SIG-M5 treated with dmso at 0.1 percent for 504 hours (cell line): ENCODE measurements around the gene NCK1.
A peak's percentile ranks its signal among the peaks of the same experiment; 100 is the strongest.

Source experiments
- DNase-seq: peaks from one replicate; lab custom pipeline; 2025; ENCODE audit not compliant: unreplicated experiment; lab: John Stamatoyannopoulos, UW

The NCK1 gene

DNA sequence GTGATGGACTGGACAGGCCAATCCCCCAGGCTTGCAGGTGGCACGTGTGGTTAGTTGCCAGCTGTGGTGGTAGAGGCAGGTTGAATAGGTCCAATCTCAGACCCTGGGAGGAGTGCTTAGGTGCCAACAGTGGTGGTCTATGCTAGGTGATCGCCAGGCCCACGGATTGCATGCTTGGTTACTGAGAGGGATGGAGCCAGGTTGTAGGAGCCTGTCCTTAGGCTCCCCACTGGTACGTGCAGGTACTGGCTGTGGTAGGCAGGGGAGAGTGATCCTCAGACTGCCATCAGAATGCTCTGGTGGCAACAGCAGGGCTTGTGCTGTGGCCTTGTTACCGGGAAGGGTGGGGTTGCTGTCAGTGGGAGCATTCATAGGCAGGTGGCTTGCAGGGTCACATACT is 44.7 kb downstream of the NCK1 start:
- no peak for DNase-seq

DNA sequence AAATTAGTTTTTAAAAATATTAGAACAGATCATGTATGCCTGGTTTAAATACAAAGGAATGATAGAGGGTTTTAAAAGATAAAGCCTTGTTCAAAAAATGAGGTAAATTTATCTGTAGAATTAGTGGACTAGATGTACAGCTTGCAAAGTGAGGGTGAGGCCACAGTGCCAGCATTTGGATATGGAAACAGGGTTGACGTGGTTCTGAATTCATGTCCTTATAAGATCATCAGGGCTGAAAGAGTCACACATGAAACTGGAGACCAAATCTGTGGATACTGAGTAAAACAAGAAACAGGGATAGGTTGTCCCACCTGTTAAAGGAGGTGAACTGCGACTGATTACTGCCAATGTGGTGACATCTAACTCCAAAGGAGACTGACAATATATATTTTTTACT is 46.3 kb downstream of the NCK1 start:
- DNase-seq, result no peak

DNA sequence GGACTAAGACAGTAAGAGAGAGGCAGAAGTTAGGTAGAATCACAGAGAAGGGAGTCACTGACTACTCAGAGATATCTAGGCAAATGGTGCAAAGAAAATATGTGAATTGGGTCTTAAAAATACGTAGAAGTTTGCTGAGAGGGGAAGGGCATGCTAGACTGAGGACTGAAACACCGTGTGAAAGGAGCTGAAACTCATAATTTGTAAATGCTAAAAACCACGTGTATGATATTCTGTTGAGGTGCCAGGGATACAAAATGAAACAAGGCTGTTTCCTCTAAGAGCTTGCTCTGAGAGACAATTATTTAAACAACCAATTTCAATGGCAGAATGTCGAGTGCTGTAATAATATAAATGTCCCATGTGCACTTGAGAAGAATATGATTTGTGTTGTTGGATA is 47.2 kb downstream of the NCK1 start:
- no peak for DNase-seq

DNA sequence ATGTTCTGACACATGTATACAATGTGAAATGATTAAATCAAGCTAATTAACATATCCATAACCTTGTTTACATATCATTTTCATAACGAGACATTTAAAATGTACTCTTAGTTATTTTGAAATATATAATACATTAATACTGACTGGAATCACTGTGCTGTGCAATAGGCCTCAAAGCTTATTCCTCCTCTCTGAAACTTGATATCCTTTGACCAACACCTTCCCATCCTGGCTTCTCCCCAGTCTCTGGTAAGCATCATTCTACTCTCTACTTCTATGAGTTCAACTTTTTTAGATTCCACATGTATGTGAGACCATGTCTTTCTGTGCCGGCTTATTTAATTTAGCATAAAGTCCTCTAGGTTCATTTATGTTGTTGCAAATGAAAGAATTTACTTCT is 48.7 kb downstream of the NCK1 start:
- no peak for DNase-seq

DNA sequence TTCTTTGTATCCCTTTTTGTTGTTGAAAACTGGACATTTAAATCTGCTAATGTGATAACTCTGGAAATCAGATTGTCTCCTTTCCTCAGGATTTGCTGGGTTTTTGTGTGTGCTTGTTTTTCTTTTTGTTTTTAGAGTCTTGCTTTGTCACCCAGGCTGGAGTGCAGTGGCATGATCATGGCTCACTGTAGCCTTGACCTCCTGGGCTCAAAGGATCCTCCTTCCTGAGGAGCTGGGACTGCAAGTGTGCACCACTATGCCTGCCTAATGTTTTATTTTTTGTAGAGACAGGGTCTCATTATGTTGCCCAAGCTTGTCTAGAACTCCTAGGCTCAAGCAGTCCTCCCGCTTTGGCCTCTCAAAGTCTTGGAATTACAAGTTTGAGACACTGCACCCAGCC is 51.2 kb downstream of the NCK1 start:
- DNase-seq, result no peak

DNA sequence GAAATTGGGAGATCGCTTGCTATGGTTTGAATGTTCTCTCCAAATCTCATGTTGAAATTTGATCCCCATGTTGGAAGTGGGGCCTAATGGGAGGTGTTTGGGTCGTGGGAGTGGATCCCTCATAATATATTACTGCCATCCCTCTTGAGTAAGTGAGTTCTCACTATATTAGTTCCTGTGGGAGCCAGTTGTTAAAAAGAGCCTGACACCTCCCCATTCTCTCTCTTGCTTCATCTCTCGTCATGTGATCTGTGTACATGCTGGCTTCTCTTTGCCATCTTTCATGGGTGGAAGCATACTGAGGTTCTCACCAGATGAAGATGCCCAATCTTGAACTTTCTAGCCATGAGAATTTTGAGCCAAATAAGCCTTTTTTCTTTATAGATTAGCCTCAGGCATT is 52.7 kb downstream of the NCK1 start:
- peak; percentile 8 for DNase-seq

DNA sequence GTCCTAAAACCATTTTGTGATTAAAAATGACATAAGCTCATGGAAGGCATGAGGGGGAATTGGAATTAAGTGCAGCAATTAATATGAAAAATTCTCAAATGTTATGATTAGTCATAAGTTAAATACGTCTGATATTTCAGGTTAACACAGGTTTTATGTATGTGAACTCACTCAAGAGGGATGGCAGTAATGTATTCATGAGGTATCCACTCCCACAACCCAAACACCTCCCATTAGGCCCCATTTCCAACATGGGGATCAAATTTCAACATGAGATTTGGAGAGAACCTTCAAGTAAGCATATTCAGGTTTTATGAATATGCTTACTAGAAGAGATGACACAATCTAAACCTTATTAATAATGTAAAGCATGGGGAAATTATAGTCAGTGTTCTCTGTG is 54.2 kb downstream of the NCK1 start:
- no peak for DNase-seq

DNA sequence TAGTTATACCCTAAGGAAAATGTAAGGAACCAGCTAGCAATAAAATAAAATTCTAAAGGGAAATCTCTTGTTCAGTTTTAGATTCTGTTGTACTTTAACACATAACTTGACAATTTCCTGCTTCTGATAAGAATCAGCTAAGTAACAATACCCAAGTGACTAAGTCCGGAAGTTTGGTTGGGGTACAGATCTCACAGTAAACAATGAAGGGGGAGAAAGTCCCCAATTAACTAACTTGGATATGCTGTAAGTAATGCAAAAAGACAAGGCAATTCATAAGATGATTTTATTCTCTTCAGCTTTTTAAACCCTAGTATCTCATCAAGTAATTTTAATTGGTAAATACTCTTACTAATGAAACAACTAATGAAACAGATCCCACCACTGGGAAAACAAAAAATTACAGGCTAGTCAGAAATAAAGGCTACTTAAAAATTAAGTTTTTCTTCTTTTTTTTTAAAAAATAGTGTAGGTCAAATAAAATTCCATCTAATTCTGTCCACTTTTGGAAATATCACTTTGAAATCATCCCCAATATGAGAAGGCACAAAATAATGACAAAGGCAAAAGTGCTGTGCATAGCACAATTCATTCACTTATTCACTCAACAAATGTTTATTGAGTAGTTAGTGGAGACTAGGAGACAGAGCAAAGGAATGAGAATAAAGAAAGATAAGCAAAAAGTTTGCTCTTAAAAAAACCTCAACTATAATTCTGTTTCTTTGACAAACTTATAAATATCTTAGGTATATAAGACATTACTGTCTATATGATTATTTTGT is 58.0 kb downstream of the NCK1 start:
- no peak for DNase-seq

DNA sequence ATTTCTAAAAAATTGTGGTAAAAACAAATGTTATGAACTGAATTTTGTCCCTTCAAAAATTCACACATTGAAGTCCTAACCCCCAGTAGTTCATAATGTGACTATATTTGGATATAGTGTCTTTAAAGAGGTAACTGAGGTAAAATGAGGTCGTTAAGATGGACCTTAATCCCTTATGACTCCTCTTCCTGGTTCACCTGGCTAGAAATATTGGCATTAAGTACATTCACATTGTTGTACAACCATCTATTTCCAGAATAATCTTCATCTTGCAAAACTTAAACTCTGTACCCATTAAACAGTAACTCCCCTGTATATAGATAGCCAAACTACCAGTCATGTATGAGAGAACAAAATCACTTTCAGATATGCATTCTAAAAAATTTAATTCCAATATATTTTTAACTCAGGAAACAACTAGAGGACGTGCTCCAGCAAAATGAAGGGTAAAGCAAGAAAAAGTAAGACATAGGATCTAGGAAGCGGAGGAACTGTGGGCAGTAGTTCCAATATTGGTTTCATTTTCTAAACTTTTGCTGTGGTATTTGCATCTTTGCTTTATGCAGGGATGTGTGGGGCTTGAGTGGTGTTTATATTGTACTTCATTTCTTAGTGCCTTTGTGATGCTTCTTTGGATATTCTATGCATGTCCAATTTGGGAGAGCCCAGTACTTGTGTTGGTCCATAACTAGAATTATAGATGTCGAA is 59.0 kb downstream of the NCK1 start:
- DNase-seq, result no peak

DNA sequence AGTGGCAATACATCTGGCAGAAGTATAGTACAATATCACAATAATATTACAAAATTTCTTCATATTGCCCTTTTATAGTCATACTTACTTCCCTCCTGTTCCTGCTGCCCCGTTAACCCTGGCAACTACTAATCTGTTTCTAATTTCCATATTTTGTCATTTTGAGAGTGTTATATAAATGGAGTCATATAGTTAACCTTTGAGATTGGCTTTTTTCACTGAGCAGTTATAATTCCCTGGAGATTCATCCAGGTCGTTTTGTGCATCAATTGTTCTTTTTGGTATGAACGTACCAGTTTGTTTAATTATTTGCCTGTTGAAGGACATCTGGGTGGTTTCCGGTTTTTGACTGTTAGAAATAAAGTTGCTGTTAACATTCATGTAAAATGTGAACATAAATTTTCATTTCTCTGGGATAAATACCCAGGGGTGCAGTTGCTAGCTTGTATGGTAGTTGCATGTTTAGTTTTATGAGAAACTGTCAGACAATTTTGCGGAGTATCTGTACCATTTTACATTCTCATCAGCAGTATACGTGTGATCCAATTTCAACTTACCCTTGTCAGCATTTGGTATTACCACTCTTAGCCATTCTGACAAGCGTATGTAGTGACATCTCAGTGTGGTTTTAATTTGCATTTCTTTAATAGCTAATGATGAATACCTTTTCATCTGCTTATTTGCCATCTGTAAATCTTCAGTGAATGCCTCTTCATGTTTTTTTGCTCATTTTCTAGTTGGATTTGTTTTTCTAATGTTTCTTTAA is 63.6 kb downstream of the NCK1 start:
- DNase-seq, result peak; percentile 8

DNA sequence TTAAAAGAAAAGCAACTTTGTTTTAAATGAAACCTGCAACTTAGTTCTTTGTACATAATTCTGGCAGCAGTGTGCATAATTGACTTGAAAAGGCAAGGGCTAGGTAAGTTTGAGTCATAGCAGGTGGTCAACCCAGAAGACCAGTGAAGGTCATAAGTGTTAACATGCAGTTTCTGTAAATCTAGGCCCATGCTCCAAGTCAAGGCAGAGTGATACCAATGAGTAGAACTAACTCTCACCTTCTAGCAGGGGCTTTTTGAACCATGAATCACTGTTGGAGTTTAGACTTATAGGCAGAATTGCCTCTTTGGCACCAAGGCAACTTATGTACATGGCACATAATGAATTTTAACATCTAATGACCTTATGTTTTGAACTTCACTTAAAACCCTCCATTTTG is 66.2 kb downstream of the NCK1 start:
- no peak for DNase-seq

DNA sequence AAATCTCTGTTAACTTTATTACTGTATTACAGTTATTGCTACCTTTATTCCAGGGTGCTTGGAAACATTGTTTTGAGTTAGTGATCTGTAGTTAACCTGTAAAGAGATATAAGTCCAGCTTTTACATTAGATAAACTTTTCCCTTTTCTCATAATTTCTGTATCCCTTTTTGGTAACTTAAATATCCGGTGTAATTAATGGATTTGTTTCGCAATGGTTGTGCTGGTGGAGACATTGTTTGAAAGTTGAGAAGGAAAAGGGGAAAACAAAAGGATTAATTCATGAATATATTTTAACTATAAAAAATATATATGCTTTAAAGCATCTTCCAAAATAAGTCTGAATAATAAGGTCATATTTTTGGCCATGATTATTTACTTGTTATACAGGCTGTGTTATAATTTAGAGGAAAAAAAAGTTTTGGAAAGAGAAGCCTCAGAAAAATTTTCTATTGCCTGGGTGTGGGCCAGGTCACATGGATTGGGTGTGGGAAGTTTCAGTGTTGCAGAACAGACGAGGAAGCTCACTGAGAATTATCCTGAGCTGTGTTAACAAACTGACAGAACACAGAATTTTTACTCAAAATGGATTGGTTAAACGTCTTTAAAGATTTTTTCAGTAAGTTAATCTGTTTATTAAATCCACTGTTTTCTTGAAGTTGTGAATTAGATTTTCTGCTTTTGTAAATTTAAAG is 68.1 kb downstream of the NCK1 start:
- no peak for DNase-seq

DNA sequence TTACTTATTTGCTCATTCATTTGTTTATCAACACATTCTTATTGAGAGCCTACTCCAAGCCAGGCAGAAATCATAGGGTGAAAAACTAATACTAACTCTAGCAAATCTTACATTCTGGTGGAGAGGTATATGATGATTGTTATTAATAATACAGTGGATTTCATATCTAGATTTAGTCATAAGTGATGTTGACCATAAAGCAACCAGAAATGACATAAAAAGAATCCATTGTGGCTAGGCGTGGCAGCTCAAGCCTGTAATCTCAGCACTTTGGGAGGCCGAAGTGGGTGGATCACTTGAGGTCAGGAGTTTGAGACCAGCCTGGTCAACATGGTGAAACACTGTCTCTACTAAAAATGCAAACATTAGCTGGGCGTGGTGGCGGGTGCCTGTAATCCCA is 69.6 kb downstream of the NCK1 start:
- DNase-seq, result no peak

DNA sequence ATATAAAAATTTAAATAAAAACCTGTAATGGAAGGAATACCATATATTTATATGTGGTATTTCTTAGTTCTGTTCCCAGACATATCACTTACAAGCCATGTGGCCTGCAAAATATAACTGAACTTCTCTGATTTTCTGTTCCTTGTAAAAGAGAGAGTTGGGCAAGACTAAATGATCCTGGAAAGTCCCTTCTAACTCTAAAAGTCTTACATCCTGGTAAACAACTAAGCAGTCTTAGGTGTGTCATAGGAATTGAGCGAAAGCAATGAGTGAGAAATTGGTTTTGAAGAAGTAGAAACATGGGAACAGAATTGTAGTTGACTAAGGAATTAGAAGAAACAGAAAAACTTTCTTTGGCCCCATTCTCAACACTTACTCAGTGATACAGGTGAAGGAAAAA is 70.5 kb downstream of the NCK1 start:
- no peak for DNase-seq

DNA sequence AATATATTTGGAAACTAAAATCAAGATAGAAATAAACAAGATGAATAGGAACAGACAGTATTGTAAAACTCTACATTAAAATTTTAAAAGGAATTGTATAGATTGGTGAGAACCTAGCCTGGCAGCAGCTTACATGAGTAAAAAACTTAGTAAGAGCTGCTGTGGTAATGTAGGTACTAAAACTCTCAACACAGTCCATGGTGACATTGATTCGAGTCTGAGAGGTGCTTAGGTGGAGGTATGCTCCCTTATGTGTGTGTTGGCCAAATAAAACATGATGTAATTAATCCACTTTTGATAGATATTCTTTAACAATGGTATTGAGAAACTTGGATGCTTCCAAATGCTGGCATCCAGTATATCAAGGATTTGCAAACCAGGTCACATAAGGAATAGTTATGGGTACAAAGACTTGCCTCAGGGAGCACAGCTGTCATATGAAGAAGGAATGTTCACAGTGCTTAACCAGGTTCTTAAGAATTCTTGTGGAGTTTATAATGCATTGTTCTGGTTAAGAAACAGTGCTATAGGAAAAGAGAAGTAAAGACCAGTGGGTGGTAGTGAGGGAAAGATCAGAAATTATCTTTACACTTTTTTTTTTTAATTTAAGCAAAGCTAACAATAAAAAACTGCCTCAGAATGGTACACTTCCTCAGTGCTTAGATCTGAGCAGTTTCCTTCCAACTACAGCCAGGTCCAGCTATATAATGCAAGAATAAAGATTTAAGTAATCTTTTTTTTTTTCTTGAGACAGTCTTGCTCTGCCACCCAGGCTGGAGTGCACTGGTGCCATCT is 71.2 kb downstream of the NCK1 start:
- no peak for DNase-seq

DNA sequence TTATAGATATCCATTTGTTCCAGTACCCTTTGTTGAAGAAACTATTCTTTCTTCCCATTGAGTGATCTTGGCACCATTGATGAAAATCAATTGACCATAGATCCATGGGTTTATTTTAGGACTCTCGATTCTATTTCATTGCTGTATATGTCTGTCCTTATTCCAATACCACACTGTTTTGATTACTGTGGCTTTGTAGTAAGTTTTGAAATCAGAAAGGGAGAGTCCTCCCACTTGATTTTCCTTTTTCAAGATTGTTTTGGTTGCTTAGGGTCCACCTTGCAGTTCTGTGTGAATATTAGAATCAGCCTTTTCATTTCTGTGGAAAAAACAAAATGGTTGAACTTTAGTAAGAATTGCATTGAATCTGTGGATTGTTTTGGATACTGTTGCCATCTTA is 75.2 kb downstream of the NCK1 start:
- no peak for DNase-seq

DNA sequence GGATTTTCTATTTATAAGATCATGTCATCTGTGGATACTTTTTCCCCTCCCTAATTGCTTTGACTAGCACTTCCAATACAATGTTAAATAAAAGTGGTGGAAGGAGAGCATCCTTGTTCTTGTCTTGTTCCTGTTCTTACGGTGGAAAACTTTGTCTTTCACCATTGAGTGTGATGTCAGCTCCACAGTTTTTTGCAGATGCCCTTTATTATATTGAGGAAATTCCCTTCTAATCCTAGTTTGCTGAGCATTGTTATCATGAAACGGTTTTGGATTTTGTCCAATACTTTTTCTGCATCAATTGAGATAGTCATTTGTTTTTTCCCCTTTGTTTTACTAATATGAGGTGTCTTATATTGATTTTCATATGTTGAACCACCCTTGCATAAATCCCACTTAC is 75.8 kb downstream of the NCK1 start:
- DNase-seq, result no peak

DNA sequence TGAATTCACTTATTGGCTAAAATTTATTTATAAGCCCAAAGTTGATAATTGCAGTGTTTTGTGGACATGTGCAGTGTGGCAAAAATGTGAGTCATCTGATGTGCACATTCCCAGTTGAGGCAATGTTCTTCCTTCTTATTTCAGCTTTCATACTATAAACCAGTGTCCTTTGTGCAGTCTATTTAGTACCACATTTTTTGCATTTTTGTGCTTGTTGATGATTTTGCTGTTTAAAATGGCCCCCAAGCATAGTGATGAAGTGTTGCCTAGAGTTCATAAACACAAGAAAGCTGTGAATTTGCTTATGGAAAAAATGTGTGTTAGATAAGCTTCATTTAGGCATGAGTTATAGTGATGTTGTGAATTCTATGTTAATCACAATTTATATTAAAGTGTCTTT is 76.3 kb downstream of the NCK1 start:
- peak; percentile 28 for DNase-seq

DNA sequence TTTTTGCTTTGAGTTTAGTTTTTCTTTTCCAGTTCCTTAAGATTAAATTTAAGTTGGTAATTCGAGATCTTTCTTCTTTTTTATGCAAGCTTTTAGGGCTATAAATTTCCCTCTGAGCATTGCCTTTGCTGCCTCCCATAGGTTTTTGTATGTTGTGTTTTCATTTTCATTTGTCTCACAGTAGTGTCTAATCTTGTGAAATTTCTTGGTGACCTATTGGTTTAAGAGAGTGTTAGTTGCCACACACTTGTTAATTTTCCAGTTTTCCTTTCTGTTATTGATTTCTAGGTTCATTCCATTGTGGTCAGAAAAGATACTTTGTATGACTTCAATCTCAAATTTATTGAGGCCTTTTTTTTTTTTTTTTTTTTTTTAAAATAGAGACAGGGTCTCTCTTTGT is 77.5 kb downstream of the NCK1 start:
- peak; percentile 8 for DNase-seq

DNA sequence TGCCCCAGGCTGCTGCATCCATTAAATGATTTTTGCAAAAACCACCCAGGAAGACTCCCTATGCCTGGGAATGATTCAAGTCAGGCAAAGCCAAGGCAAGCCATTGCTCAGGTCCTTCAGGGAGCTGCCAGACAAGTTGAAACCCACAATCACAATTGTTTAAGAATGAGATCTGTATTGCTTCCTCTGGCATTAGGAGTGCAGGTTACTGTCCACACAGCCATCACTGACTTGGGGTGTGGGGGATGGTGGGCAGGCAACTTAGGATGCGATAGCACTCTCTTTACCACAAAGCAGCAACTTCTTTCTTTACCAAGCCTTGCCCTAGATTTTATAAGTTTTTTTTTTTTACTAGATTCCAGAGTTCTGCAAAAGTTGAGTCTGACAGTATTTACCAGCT is 80.8 kb downstream of the NCK1 start:
- no peak for DNase-seq

DNA sequence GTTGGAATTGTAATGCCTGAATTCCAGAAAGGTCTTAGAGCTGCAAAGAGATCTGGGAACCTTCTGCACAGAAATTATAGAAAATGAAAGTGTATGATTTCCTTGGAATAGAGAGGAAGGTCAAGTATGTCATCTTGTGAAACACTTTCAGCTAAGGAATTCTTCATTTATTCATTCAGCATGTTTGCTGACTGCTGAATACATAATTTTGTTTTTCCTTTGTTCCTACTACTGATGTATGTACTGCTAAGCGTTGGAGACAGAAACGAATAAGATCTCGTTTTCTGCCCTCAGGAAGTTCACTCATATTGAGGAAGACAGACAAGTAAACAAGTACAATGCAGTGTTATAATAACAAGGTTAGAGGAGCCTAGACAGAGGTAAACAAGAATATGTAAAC is 81.4 kb downstream of the NCK1 start:
- no peak for DNase-seq
